HepG2 (cell line): Measurements from ENCODE around the gene ELL3. TPM values are rescaled to one million over a fixed set of nuclear protein-coding genes. Genes with fewer than 3 reads are reported as not detected.

Experiments
- ATAC-seq: fragments of 200-7000 bp; cut with Tn5 transposase; 3 replicates; pipeline ENCODE4 v1.9.1; 2020; ENCODE audit warnings: mild to moderate bottlenecking, moderate library complexity
- BruUV-seq: library from RNA; stranded (reverse); fragments of 400-500 nt; replicated peaks from 2 replicates; lab custom pipeline; 2021; lab: Mats Ljungman, UMichigan
- CTCF ChIA-PET: fragments of 300-600 bp; formaldehyde crosslinking; extraction: SDS; loops from one replicate; lab custom pipeline; 2021; ENCODE audit warnings: low total read pairs, inconsistent platforms, low intra/inter-chr PET ratio; lab: Yijun Ruan, JAX
- POLR2A ChIA-PET: fragments of 350-600 bp; sonication (Branson Sonifier 250); formaldehyde crosslinking; loops from one replicate; lab custom pipeline; 2020; ENCODE audit warnings: antibody characterized with exemption, inconsistent platforms; lab: Yijun Ruan, JAX
- DNase-seq: peaks from one replicate; pipeline ENCODE4 v3.0.0-alpha.2; 2015; ENCODE audit warnings: low spot score
- FAIRE-seq: peaks from 3 replicates; lab custom pipeline; 2011; peaks lifted over from hg19 to GRCh38; lab: Jason Lieb, UNC
- H2AFZ ChIP-seq: one replicate; pipeline ENCODE4 v1.6.1; 2011; ENCODE audit warnings: low read length, inconsistent platforms
- H3K27ac ChIP-seq: fragments of 300-600 bp; 3 replicates; pipeline ENCODE4 v1.8.0; 2011; ENCODE audit warnings: mixed run types, mild to moderate bottlenecking, mixed read lengths, low read length, inconsistent platforms; ENCODE audit not compliant: insufficient read depth; ENCODE audit errors: extremely low read length
- H3K27me3 ChIP-seq, 2 experiments: fragments of 200-600 bp in 1 of 2; 2 replicates in 1 of 2; 3 replicates in 1 of 2; pipeline versions ENCODE4 v1.6.0 to v1.8.0; 2011; ENCODE audit warnings: low read length in 2 of 2, mild to moderate bottlenecking in 2 of 2, moderate library complexity in 2 of 2, inconsistent platforms in 1 of 2; ENCODE audit not compliant: insufficient read depth in 2 of 2, control insufficient read depth in 1 of 2
- H3K36me3 ChIP-seq, 2 experiments: fragments of 200-600 bp in 1 of 2; replicated peaks in 1 of 2; 2 replicates in 1 of 2; 3 replicates in 1 of 2; pipeline versions ENCODE4 v1.5.1 to v1.8.0; 2011; ENCODE audit warnings: low read length in 2 of 2, inconsistent platforms in 1 of 2; ENCODE audit not compliant: insufficient read depth in 2 of 2, control insufficient read depth in 1 of 2
- H3K4me1 ChIP-seq: 2 replicates; pipeline ENCODE4 v1.5.1; 2012; ENCODE audit warnings: low read length, inconsistent platforms; ENCODE audit not compliant: insufficient read depth
- H3K4me2 ChIP-seq: 2 replicates; pipeline ENCODE4 v1.6.0; 2011; ENCODE audit warnings: low read depth, low read length, inconsistent platforms
- H3K4me3 ChIP-seq, 3 experiments: fragments of 200-600 bp in 1 of 3; sonication (generic), shearing (Covaris generic) in 1 of 3; replicated peaks in 1 of 3; 2 replicates each; pipeline ENCODE4 v1.5.1; 2011 to 2016; ENCODE audit warnings: low read length in 3 of 3, inconsistent platforms in 2 of 3, low read depth in 2 of 3, mild to moderate bottlenecking in 2 of 3, control low read depth in 1 of 3, mixed read lengths in 1 of 3; ENCODE audit not compliant: insufficient read depth in 1 of 3
- H3K79me2 ChIP-seq: one replicate; pipeline ENCODE4 v1.6.1; 2011; ENCODE audit warnings: low read length, inconsistent platforms; ENCODE audit not compliant: insufficient read depth
- H3K9ac ChIP-seq: 2 replicates; pipeline ENCODE4 v1.6.0; 2011; ENCODE audit warnings: mild to moderate bottlenecking, low read depth, low read length, inconsistent platforms; ENCODE audit not compliant: insufficient read depth
- H3K9me3 ChIP-seq: 2 replicates; pipeline ENCODE4 v1.5.1; 2012; ENCODE audit warnings: mild to moderate bottlenecking, low read length
- H4K20me1 ChIP-seq: 2 replicates; pipeline ENCODE4 v1.6.0; 2011; ENCODE audit warnings: inconsistent platforms, mild to moderate bottlenecking, low read length, moderate library complexity; ENCODE audit not compliant: insufficient read depth
- FOSL2 ChIP-seq: sonication (generic); formaldehyde crosslinking; IDR thresholded peaks from 2 replicates; pipeline ENCODE4 v1.4.0; 2020; ENCODE audit warnings: missing genetic modification reagents
- HMG20B ChIP-seq: conservative IDR thresholded peaks from 2 replicates; pipeline ENCODE4 v1.6.1; 2016; ENCODE audit warnings: missing genetic modification reagents, missing compliant biosample characterization
- KAT2B ChIP-seq: fragments of 150-350 bp; IDR thresholded peaks from 2 replicates; pipeline ENCODE4 v1.6.1; 2014; ENCODE audit warnings: low read depth, low read length, borderline replicate concordance
- MYC ChIP-seq: sonication (generic); formaldehyde crosslinking; IDR thresholded peaks from 2 replicates; pipeline ENCODE4 v1.9.0; 2021; ENCODE audit warnings: missing genetic modification reagents, borderline replicate concordance
- NAIF1 ChIP-seq: sonication (generic); formaldehyde crosslinking; IDR thresholded peaks from 2 replicates; pipeline ENCODE4 v1.5.0; 2020; ENCODE audit warnings: mild to moderate bottlenecking, missing genetic modification reagents, borderline replicate concordance
- RAD51 ChIP-seq: fragments of 450-650 bp; IDR thresholded peaks from 2 replicates; pipeline ENCODE4 v1.6.1; 2016; ENCODE audit warnings: borderline replicate concordance
- RXRB ChIP-seq: IDR thresholded peaks from 2 replicates; pipeline ENCODE4 v1.6.1; 2016; ENCODE audit warnings: borderline replicate concordance, missing genetic modification reagents, missing compliant biosample characterization
- ZNF180 ChIP-seq: sonication (generic); formaldehyde crosslinking; IDR thresholded peaks from 2 replicates; pipeline ENCODE4 v1.4.0; 2020; ENCODE audit warnings: low read depth, missing genetic modification reagents, borderline replicate concordance
- ZNF724P ChIP-seq: sonication (generic); formaldehyde crosslinking; IDR thresholded peaks from 2 replicates; pipeline ENCODE4 v1.8.0; 2022; ENCODE audit warnings: missing genetic modification reagents, borderline replicate concordance
- WGBS: methylation state at CpG from one replicate; pipeline ENCODE4 v1.1.6; 2017; ENCODE audit warnings: low lambda C conversion rate; 5-methylcytosine and 5-hydroxymethylcytosine counted together
- in situ Hi-C: cut with HindIII; loops from 2 replicates; pipeline ENCODE4 v1.10.0; 2017; ENCODE audit warnings: low pct_unique_long_range_greater_than_20kb; ENCODE audit not compliant: extremely low pct_ligation_motif_present
- intact Hi-C: fragments of 100-400 bp; cut with micrococcal nuclease; formaldehyde crosslinking; loops from one replicate; pipeline ENCODE4 v1.10.0; 2022; ENCODE audit not compliant: unreplicated experiment
- polyA plus RNA-seq, 8 experiments: library from polyadenylated mRNA; depleted of rRNA in 3 of 8; stranded (reverse) in 7 of 8; unstranded in 1 of 8; fragments of >200 nt; fragmentation: Illumina TruSeq in 4 of 8; extraction: Trizol in 4 of 8; gene quantifications; 2 replicates each; pipeline versions ENCODE4 v1.2.1 to v1.2.3, GENCODE V29; 2011 to 2016; ENCODE audit warnings: low read depth in 4 of 8, missing spikeins in 1 of 8, mixed read lengths in 1 of 8; ENCODE audit not compliant: insufficient read depth in 1 of 8
- total RNA-seq, 5 experiments: library from RNA; depleted of rRNA; stranded (reverse); fragments of >200 nt; fragmentation: Illumina TruSeq; extraction: Trizol; gene quantifications; 2 replicates each; pipeline ENCODE4 v1.2.3, GENCODE V29; 2016; ENCODE audit warnings: low read depth in 1 of 5
- TF ChIP-seq, protein P1 (sequence below): sonication (generic); formaldehyde crosslinking; IDR thresholded peaks from 2 replicates; pipeline ENCODE4 v1.5.0; 2020; ENCODE audit warnings: missing genetic modification reagents
- TF ChIP-seq, protein P2 (sequence below): sonication (generic); formaldehyde crosslinking; IDR thresholded peaks from 2 replicates; pipeline ENCODE4 v1.8.1; 2023; ENCODE audit warnings: missing genetic modification reagents, inconsistent platforms, borderline replicate concordance
- TF ChIP-seq, protein P3 (sequence below): sonication (generic); formaldehyde crosslinking; IDR thresholded peaks from 2 replicates; pipeline ENCODE4 v1.5.1; 2020; ENCODE audit warnings: missing genetic modification reagents, mild to moderate bottlenecking, borderline replicate concordance
- TF ChIP-seq, protein P4 (sequence below): sonication (generic); formaldehyde crosslinking; IDR thresholded peaks from 2 replicates; pipeline ENCODE4 v1.4.0; 2020; ENCODE audit warnings: low read depth, mild to moderate bottlenecking, missing genetic modification reagents
- TF ChIP-seq, protein P5 (sequence below): sonication (generic); formaldehyde crosslinking; IDR thresholded peaks from 2 replicates; pipeline ENCODE4 v1.5.1; 2020; ENCODE audit warnings: missing genetic modification reagents, mild to moderate bottlenecking, borderline replicate concordance

Gene ELL3
- total and polyA plus RNA-seq, 2 of the 13 experiments (the other 11 are each of a cell fraction or from before 2014, with no cell fraction given): 6.1 to 8.8 TPM

DNA sequence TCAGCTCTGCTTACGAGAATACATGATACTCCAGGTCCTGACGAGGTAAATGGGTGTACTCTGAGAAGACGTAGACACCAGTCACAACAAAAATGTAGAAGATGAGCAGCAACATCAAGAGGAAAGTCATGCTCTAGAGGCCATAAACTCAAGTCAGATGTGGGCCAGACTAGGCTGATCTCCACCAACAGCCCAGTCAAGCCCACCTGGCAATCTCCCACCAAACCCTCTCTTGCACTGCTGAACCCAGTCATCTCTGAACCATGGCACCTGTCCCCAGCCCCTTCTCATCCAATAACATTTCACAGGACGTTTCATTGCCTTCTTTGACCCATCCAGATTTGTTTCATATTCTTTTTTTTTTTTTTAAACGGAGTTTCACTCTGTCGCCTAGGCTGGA, 41.4 kb downstream of the ELL3 start:
- Histone ChIP-seq H3K9me3 (no peaks in the 10 kb centered on the region), H3K4me3 (no peak overlapping the region), H4K20me1 (no peaks in the 10 kb centered on the region), H3K27ac (no peak overlapping the region), H3K27me3 (no peaks in the 10 kb centered on the region), H3K9ac (no peak overlapping the region), H2AFZ (no peak overlapping the region), H3K4me2 (no peak overlapping the region), H3K4me1 (no peaks in the 10 kb centered on the region), H3K36me3 (no peaks in the 10 kb centered on the region), H3K79me2 (no peaks in the 10 kb centered on the region)
- intact Hi-C loops: no loop called here
- POLR2A ChIA-PET: no interaction called here
- in situ Hi-C loops: no loop called here
- 75% methylated on average over 6 of the region's 6 CpGs for WGBS
- no peak for ATAC-seq
- CTCF ChIA-PET: no interaction called here
- BruUV-seq: no TSS peak
- TF ChIP-seq KAT2B: no peak
- TF ChIP-seq MYC (CRISPR knock-in tag): no peak
- TF ChIP-seq ZNF180 (CRISPR knock-in tag): no peak
- TF ChIP-seq, protein P1, sequence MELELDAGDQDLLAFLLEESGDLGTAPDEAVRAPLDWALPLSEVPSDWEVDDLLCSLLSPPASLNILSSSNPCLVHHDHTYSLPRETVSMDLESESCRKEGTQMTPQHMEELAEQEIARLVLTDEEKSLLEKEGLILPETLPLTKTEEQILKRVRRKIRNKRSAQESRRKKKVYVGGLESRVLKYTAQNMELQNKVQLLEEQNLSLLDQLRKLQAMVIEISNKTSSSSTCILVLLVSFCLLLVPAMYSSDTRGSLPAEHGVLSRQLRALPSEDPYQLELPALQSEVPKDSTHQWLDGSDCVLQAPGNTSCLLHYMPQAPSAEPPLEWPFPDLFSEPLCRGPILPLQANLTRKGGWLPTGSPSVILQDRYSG (CRISPR knock-in tag): no peak
- TF ChIP-seq, protein P2, sequence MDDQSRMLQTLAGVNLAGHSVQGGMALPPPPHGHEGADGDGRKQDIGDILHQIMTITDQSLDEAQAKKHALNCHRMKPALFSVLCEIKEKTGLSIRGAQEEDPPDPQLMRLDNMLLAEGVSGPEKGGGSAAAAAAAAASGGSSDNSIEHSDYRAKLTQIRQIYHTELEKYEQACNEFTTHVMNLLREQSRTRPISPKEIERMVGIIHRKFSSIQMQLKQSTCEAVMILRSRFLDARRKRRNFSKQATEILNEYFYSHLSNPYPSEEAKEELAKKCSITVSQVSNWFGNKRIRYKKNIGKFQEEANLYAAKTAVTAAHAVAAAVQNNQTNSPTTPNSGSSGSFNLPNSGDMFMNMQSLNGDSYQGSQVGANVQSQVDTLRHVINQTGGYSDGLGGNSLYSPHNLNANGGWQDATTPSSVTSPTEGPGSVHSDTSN (CRISPR knock-in tag): no peak
- TF ChIP-seq, protein P3, sequence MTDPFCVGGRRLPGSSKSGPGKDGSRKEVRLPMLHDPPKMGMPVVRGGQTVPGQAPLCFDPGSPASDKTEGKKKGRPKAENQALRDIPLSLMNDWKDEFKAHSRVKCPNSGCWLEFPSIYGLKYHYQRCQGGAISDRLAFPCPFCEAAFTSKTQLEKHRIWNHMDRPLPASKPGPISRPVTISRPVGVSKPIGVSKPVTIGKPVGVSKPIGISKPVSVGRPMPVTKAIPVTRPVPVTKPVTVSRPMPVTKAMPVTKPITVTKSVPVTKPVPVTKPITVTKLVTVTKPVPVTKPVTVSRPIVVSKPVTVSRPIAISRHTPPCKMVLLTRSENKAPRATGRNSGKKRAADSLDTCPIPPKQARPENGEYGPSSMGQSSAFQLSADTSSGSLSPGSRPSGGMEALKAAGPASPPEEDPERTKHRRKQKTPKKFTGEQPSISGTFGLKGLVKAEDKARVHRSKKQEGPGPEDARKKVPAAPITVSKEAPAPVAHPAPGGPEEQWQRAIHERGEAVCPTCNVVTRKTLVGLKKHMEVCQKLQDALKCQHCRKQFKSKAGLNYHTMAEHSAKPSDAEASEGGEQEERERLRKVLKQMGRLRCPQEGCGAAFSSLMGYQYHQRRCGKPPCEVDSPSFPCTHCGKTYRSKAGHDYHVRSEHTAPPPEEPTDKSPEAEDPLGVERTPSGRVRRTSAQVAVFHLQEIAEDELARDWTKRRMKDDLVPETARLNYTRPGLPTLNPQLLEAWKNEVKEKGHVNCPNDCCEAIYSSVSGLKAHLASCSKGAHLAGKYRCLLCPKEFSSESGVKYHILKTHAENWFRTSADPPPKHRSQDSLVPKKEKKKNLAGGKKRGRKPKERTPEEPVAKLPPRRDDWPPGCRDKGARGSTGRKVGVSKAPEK (CRISPR knock-in tag): no peak
- no peak for TF ChIP-seq FOSL2 (CRISPR knock-in tag)
- no peak for TF ChIP-seq RAD51
- no peak for TF ChIP-seq NAIF1 (CRISPR knock-in tag)
- no peak for TF ChIP-seq ZNF724P (CRISPR knock-in tag)
- no peak for TF ChIP-seq HMG20B (CRISPR knock-in tag)
- TF ChIP-seq RXRB (CRISPR knock-in tag): no peak
- TF ChIP-seq, protein P4, sequence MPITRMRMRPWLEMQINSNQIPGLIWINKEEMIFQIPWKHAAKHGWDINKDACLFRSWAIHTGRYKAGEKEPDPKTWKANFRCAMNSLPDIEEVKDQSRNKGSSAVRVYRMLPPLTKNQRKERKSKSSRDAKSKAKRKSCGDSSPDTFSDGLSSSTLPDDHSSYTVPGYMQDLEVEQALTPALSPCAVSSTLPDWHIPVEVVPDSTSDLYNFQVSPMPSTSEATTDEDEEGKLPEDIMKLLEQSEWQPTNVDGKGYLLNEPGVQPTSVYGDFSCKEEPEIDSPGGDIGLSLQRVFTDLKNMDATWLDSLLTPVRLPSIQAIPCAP (CRISPR knock-in tag): no peak
- TF ChIP-seq, protein P5, sequence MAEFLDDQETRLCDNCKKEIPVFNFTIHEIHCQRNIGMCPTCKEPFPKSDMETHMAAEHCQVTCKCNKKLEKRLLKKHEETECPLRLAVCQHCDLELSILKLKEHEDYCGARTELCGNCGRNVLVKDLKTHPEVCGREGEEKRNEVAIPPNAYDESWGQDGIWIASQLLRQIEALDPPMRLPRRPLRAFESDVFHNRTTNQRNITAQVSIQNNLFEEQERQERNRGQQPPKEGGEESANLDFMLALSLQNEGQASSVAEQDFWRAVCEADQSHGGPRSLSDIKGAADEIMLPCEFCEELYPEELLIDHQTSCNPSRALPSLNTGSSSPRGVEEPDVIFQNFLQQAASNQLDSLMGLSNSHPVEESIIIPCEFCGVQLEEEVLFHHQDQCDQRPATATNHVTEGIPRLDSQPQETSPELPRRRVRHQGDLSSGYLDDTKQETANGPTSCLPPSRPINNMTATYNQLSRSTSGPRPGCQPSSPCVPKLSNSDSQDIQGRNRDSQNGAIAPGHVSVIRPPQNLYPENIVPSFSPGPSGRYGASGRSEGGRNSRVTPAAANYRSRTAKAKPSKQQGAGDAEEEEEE (CRISPR knock-in tag): no peak
- DNase-seq: no peak
- FAIRE-seq: no peak
